T follicular helper cell (primary cell): ENCODE results near the gene FMNL2.

Source experiments
- DNase-seq: peaks from one replicate; pipeline ENCODE4 v3.0.0-alpha.2; 2020; ENCODE audit warnings: low read depth

Gene FMNL2

GRCh38 chr2:152339556-152340286 lies 4.7 kb downstream of the FMNL2 start:
- DNase-seq, result no peak

GRCh38 chr2:152342259-152343046 lies 7.5 kb downstream of the FMNL2 start:
- DNase-seq, result no peak

GRCh38 chr2:152343426-152343825 lies 8.5 kb downstream of the FMNL2 start:
- no peak for DNase-seq

GRCh38 chr2:152344579-152345195 lies 9.7 kb downstream of the FMNL2 start:
- no peak for DNase-seq

GRCh38 chr2:152347076-152347475 lies 12.1 kb downstream of the FMNL2 start:
- no peak for DNase-seq

- DNase-seq, result no peak
These were observed 13.4 kb downstream of the FMNL2 start for GRCh38 chr2:152348388-152348787.

GRCh38 chr2:152349416-152349815 lies 14.4 kb downstream of the FMNL2 start:
- DNase-seq, result no peak

GRCh38 chr2:152350155-152350679 lies 15.2 kb downstream of the FMNL2 start:
- DNase-seq, result no peak

- DNase-seq, result no peak
These were observed 17.6 kb downstream of the FMNL2 start for GRCh38 chr2:152352616-152353015.

- no peak for DNase-seq
These were observed 18.4 kb downstream of the FMNL2 start for GRCh38 chr2:152353364-152353763.

- no peak for DNase-seq
These were observed 19.2 kb downstream of the FMNL2 start for GRCh38 chr2:152354069-152354755.

- no peak for DNase-seq
These were observed 19.9 kb downstream of the FMNL2 start for GRCh38 chr2:152354909-152355308.

GRCh38 chr2:152355409-152355831 lies 20.4 kb downstream of the FMNL2 start:
- no peak for DNase-seq

GRCh38 chr2:152359573-152360363 lies 24.8 kb downstream of the FMNL2 start:
- DNase-seq, result no peak

GRCh38 chr2:152363936-152364335 lies 29.0 kb downstream of the FMNL2 start:
- DNase-seq, result no peak

GRCh38 chr2:152367547-152368390 lies 32.8 kb downstream of the FMNL2 start:
- no peak for DNase-seq

GRCh38 chr2:152369176-152369860 lies 34.3 kb downstream of the FMNL2 start:
- no peak for DNase-seq

GRCh38 chr2:152370783-152371182 lies 35.8 kb downstream of the FMNL2 start:
- no peak for DNase-seq

GRCh38 chr2:152372438-152372984 lies 37.5 kb downstream of the FMNL2 start:
- DNase-seq, result no peak
